MV-4-11 (cell line): ENCODE results near the gene ABLIM3.

ENCODE experiments used
- DNase-seq: peaks from one replicate; lab custom pipeline; 2025; lab: John Stamatoyannopoulos, UW

The ABLIM3 gene

GRCh38 chr5:149219584-149219983, 78.3 kb downstream of the ABLIM3 start:
- DNase-seq: no peak

- DNase-seq: no peak
These were observed 79.5 kb downstream of the ABLIM3 start for GRCh38 chr5:149220750-149221149.

- no peak for DNase-seq
These were observed 80.0 kb downstream of the ABLIM3 start for GRCh38 chr5:149221326-149221725.

- DNase-seq: no peak
These were observed 80.5 kb downstream of the ABLIM3 start for GRCh38 chr5:149221731-149222342.

- peak; percentile 73 for DNase-seq
These were observed 82.0 kb downstream of the ABLIM3 start for GRCh38 chr5:149223081-149223848.

- DNase-seq: no peak
These were observed 83.0 kb downstream of the ABLIM3 start for GRCh38 chr5:149224282-149224681.

GRCh38 chr5:149227168-149227826, 86.0 kb downstream of the ABLIM3 start:
- peak; percentile 29 for DNase-seq

- DNase-seq: peak; percentile 75
These were observed 87.5 kb downstream of the ABLIM3 start for GRCh38 chr5:149228618-149229297.

- no peak for DNase-seq
These were observed 88.1 kb downstream of the ABLIM3 start for GRCh38 chr5:149229298-149229937.

GRCh38 chr5:149235841-149236240, 94.5 kb downstream of the ABLIM3 start:
- DNase-seq: no peak

- DNase-seq: no peak
These were observed 96.4 kb downstream of the ABLIM3 start for GRCh38 chr5:149237662-149238061.

GRCh38 chr5:149238540-149238939, 97.2 kb downstream of the ABLIM3 start:
- DNase-seq: no peak

GRCh38 chr5:149239917-149240316, 98.6 kb downstream of the ABLIM3 start:
- no peak for DNase-seq

GRCh38 chr5:149240354-149240998, 99.2 kb downstream of the ABLIM3 start:
- DNase-seq: no peak

- no peak for DNase-seq
These were observed 101.0 kb downstream of the ABLIM3 start for GRCh38 chr5:149242339-149242738.

GRCh38 chr5:149246906-149247305, 105.6 kb downstream of the ABLIM3 start:
- DNase-seq: no peak

GRCh38 chr5:149247726-149248125, 106.4 kb downstream of the ABLIM3 start:
- DNase-seq: no peak

- DNase-seq: no peak
These were observed 110.3 kb downstream of the ABLIM3 start for GRCh38 chr5:149251546-149251945.

- DNase-seq: no peak
These were observed 113.2 kb downstream of the ABLIM3 start for GRCh38 chr5:149254506-149254905.

- no peak for DNase-seq
These were observed 115.2 kb downstream of the ABLIM3 start for GRCh38 chr5:149256451-149256850.

- DNase-seq: no peak
These were observed 115.8 kb downstream of the ABLIM3 start for GRCh38 chr5:149257131-149257530.
